ENCODE measurements around the gene ERC1.

GRCh38 chr12:1250641-1251040 lies 259.6 kb downstream of the ERC1 start:
- TF ChIP-seq CTCF (tag by site-specific recombination; IDR thresholded peaks at IDR 0.05) (no peak), ZNF514 (tag by site-specific recombination; IDR thresholded peaks at IDR 0.05) (no peak), GLIS2 (tag by site-specific recombination; IDR thresholded peaks at IDR 0.05) (no peak), ZBTB1 (tag by site-specific recombination; IDR thresholded peaks at IDR 0.05) (no peak), ZNF701 (tag by site-specific recombination; IDR thresholded peaks at IDR 0.05) (no peak), FEZF1 (tag by site-specific recombination; IDR thresholded peaks at IDR 0.05) (no peak), ZBTB21 (tag by site-specific recombination; IDR thresholded peaks at IDR 0.05) (no peak), PBX3 (CRISPR knock-in tag; IDR thresholded peaks at IDR 0.05) (no peak), ZNF26 (tag by site-specific recombination; IDR thresholded peaks at IDR 0.05) (no peak), ZNF561 (tag by site-specific recombination; IDR thresholded peaks at IDR 0.05; ENCODE audit: borderline replicate concordance) (no peak), ZNF211 (tag by site-specific recombination; IDR thresholded peaks at IDR 0.05; ENCODE audit: low read depth) (no peak), BCL11A (tag by site-specific recombination; IDR thresholded peaks at IDR 0.05; ENCODE audit: low read depth) (no peak), ZBTB17 (tag by site-specific recombination; IDR thresholded peaks at IDR 0.05) (no peak)
- TF ChIP-seq, protein P1, sequence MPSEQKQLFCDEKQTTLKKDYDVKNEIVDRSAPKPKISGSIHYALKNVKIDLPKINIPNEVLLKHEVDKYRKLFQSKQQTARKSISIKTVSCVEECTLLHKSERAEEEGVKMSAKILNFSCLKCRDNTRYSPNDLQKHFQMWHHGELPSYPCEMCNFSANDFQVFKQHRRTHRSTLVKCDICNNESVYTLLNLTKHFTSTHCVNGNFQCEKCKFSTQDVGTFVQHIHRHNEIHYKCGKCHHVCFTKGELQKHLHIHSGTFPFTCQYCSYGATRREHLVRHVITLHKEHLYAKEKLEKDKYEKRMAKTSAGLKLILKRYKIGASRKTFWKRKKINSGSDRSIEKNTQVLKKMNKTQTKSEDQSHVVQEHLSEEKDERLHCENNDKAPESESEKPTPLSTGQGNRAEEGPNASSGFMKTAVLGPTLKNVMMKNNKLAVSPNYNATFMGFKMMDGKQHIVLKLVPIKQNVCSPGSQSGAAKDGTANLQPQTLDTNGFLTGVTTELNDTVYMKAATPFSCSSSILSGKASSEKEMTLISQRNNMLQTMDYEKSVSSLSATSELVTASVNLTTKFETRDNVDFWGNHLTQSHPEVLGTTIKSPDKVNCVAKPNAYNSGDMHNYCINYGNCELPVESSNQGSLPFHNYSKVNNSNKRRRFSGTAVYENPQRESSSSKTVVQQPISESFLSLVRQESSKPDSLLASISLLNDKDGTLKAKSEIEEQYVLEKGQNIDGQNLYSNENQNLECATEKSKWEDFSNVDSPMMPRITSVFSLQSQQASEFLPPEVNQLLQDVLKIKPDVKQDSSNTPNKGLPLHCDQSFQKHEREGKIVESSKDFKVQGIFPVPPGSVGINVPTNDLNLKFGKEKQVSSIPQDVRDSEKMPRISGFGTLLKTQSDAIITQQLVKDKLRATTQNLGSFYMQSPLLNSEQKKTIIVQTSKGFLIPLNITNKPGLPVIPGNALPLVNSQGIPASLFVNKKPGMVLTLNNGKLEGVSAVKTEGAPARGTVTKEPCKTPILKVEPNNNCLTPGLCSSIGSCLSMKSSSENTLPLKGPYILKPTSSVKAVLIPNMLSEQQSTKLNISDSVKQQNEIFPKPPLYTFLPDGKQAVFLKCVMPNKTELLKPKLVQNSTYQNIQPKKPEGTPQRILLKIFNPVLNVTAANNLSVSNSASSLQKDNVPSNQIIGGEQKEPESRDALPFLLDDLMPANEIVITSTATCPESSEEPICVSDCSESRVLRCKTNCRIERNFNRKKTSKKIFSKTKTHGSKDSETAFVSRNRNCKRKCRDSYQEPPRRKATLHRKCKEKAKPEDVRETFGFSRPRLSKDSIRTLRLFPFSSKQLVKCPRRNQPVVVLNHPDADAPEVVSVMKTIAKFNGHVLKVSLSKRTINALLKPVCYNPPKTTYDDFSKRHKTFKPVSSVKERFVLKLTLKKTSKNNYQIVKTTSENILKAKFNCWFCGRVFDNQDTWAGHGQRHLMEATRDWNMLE (tag by site-specific recombination; conservative IDR thresholded peaks at IDR 0.05; ENCODE audit: low read depth): no peak
